Measurements from ENCODE around the gene CACNA1F. TPM values are rescaled to one million over a fixed set of nuclear protein-coding genes. Genes with fewer than 3 reads are reported as not detected.
A peak's percentile ranks its signal among the peaks of the same experiment; 100 is the strongest.

Gene CACNA1F
- total RNA-seq, 2 experiments from 2014 or later = 0.11 to 0.18 TPM

DNA sequence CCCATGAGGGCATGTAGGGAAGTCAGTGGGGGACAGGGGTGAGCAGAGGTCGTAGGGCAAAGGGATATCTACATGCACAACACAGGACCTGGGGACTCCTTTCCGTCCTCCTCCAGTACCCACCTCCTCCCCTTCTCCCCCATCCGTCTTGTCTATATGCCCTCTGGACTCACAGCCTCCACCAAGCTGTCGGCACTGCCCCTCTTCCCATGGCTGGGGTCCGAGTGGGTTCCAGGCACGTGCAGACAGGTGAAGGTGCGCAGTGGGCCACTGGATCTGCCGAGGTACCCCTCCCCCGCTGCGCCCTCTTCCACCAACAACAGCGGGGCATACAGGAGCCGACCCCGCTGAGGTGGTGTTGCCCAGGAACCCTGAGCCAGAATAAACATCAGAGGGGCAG lies 27.7 kb downstream of the CACNA1F start:
- Mint-ChIP-seq H3K27ac (no peak overlapping the region), H3K27me3 (ENCODE audit: low read depth) (no peaks in the 10 kb centered on the region), H3K4me3 (no peak overlapping the region), H3K9me3 (ENCODE audit: insufficient read depth) (no peaks in the 10 kb centered on the region), H3K36me3 (ENCODE audit: low read depth) (no peaks in the 10 kb centered on the region), H3K4me1 (ENCODE audit: low read depth) (peaks cover 10% of the 10 kb centered on the region)
- DNase-seq (no peak), ATAC-seq (no peak)
- POLR2A ChIA-PET = no interaction called here
- CTCF ChIA-PET = no interaction called here

DNA sequence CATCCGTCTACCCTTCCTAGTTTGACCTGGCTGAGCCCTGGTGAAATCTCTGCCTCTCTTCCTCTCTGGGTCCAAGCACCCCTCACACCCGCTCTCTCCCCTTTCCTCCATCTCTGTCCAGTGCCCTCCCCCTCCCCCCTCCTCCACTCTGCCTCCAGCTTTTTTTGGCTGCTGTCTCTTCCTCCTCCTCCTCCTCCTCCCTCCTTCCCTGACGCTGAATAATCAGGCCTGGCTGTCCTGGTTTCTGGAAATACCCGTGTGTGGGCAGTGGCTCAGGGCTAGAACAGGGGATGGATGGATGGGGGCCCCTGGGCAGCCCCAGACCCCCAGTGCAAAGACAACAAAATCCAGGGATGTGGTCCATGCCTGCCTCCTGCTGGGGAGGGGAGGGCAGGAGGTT lies 28.4 kb downstream of the CACNA1F start:
- CTCF ChIA-PET = no interaction called here
- no peak overlapping the region for H3K27ac Mint-ChIP-seq
- peaks cover 10% of the 10 kb centered on the region for H3K4me1 Mint-ChIP-seq (ENCODE audit: low read depth)
- POLR2A ChIA-PET = no interaction called here
- H3K27me3 Mint-ChIP-seq (ENCODE audit: low read depth) = no peaks in the 10 kb centered on the region
- H3K4me3 Mint-ChIP-seq = no peak overlapping the region
- no peaks in the 10 kb centered on the region for H3K9me3 Mint-ChIP-seq (ENCODE audit: insufficient read depth)
- no peak for ATAC-seq
- H3K36me3 Mint-ChIP-seq (ENCODE audit: low read depth) = no peaks in the 10 kb centered on the region
- no peak for DNase-seq

DNA sequence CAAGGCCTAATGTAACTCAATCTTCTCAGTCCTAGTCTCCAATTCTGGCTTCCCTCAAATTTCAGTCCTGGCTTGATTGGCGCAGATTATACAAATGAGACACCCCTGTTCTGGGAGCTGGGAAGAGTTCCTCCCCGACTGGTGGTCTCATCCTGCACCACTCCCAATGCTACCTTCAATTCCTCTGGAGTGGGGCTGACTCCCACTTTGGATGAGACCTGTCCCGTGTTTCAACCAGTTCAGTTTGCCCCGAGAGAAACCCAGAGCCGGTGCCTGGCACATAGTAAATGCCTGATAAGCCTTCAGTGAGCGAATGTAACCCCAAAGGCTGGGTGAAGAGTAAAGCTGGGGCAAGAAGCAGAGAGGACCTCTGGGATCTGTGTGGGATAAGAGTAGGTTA lies 29.1 kb downstream of the CACNA1F start:
- Mint-ChIP-seq H3K27me3 (ENCODE audit: low read depth) (no peaks in the 10 kb centered on the region), H3K9me3 (ENCODE audit: insufficient read depth) (no peaks in the 10 kb centered on the region), H3K4me1 (ENCODE audit: low read depth) (peaks cover 12% of the 10 kb centered on the region), H3K27ac (no peak overlapping the region), H3K4me3 (no peak overlapping the region), H3K36me3 (ENCODE audit: low read depth) (no peaks in the 10 kb centered on the region)
- DNase-seq = no peak
- CTCF ChIA-PET = no interaction called here
- POLR2A ChIA-PET = no interaction called here
- ATAC-seq = no peak

DNA sequence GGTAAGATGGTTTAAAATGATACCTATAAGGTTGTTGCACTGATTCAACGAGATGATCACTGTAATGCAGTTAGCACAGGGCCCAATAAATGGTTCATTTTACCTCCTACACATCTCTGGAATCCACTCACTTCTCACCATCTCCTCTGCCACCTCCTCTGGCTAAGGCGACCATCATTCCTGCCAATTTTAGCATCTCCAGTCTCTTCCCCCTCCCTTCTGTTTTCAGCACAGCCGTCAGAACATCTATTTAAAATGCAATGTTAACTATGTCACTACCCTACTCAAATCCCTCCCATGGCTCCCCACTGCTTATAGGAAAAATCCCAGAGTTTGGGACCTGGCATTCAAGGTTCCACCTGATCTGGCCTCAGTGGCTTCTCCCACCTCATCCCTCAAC lies 29.6 kb downstream of the CACNA1F start:
- ATAC-seq = no peak
- Mint-ChIP-seq H3K27ac (no peak overlapping the region), H3K36me3 (ENCODE audit: low read depth) (no peaks in the 10 kb centered on the region), H3K4me3 (no peak overlapping the region), H3K27me3 (ENCODE audit: low read depth) (no peaks in the 10 kb centered on the region), H3K9me3 (ENCODE audit: insufficient read depth) (no peaks in the 10 kb centered on the region), H3K4me1 (ENCODE audit: low read depth) (peaks cover 16% of the 10 kb centered on the region)
- ChIA-PET POLR2A (no interaction called here), CTCF (interaction anchor here (2.2 kb wide), 1 partner anchor 11 kb away, joined by 13 read pairs; no protein-coding TSS in a partner anchor)
- DNase-seq = no peak

DNA sequence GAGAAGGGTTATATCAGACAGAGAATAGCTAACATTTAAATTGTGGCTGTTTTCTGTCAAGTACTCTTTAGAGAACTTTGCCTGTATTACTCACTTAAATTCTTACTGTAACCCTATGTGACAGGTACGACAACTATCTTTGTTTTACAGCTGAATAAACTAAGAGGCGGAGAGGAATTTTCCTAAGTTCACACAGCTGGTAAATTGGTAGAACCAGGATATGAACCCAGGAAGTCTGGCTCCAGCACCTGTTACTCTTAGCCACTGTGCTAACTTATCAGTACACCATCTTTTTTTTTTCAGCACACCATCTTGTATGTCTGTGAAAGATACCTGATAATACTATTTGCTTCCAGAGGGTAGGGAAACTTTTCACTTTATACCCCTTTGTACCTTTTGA lies 31.1 kb downstream of the CACNA1F start:
- CTCF ChIA-PET = interaction anchor here (0.8 to 2.2 kb wide), 2 partner anchors 9 to 11 kb away, joined by 3 to 13 read pairs; no protein-coding TSS in a partner anchor
- H3K27ac Mint-ChIP-seq = no peak overlapping the region
- ATAC-seq (no peak), DNase-seq (no peak)
- H3K9me3 Mint-ChIP-seq (ENCODE audit: insufficient read depth) = no peaks in the 10 kb centered on the region
- no peaks in the 10 kb centered on the region for H3K27me3 Mint-ChIP-seq (ENCODE audit: low read depth)
- H3K36me3 Mint-ChIP-seq (ENCODE audit: low read depth) = no peaks in the 10 kb centered on the region
- H3K4me1 Mint-ChIP-seq (ENCODE audit: low read depth) = peaks cover 23% of the 10 kb centered on the region
- POLR2A ChIA-PET = no interaction called here
- H3K4me3 Mint-ChIP-seq = no peak overlapping the region

DNA sequence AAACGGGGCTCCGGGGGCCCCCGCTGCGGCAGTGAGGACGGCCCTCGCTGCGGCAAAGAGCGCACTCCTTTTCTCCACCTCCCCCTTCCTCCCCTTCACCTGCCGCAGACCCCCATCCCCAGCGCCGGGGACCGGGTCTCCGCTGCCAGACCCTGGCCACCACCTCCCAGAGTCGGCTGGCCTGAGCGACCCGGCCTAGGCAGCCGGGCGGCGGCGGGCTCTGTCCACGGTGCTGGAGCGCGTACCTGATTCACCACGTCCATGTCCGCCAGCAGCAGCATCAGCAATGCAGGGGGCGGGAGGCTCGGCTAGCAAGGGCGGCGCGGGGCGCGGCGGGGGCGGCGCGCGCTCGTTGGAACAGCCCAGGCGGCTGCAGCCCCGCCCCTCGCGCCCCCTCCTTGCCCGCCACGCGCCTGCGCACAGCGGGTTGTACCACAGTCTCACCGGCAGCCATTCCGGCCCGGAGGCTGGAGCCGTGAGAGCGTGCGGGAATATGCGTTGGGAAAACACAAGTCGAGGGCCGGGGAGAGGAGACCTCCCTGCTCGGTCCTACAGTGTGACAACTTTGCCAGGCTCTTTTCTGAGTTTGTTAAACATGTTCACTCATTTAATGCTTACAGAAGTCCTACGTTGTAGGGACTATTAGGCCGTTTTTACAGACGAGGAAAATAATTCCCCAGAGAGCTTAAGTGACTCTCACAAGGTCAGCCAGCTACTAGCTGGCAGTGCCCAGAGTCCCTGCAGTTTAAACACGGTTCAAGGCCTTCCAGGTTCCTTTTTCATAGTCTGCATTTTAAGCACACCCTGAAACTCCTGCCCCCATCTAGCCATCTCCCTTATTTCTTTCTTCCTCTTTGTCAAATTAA lies 33.0 kb downstream of the CACNA1F start, which contains the start of gene SYP:
Gene SYP, minus strand, starts transcription at position 288 of the 866 bp plus-strand sequence. Its CDS starts 7 bp downstream, at position 281.
- DNase-seq = peak; percentile 89
- no peaks in the 10 kb centered on the region for H3K27me3 Mint-ChIP-seq (ENCODE audit: low read depth)
- H3K27ac Mint-ChIP-seq = no peak within 1 kb of the TSS
- H3K36me3 Mint-ChIP-seq (ENCODE audit: low read depth) = no peaks in the 10 kb centered on the region
- ChIA-PET CTCF (interaction anchor here (0.8 kb wide), 1 partner anchor 9 kb away, joined by 3 read pairs; no protein-coding TSS in a partner anchor), POLR2A (no interaction called here)
- H3K4me1 Mint-ChIP-seq (ENCODE audit: low read depth) = peaks cover 23% of the 10 kb centered on the region
- H3K4me3 Mint-ChIP-seq = peak within 1 kb of the TSS; percentile 43
- no peaks in the 10 kb centered on the region for H3K9me3 Mint-ChIP-seq (ENCODE audit: insufficient read depth)
- ATAC-seq = peak; percentile 99

DNA sequence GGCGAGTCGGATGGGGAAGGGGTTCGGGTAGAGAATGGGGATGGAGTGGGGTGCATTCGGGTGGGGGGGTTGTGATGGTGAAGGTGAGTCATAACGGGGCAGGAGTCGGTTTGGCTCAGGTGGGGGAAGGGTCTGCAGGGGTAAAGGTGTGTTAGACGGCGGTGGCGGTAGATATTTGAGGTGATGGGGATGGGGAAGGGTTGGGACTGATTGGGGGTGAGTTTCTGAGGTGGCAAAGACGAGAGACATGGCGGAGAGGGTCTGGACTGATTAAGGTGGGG lies 33.9 kb downstream of the CACNA1F start:
- no peak for DNase-seq
- ATAC-seq = no peak
- H3K27ac Mint-ChIP-seq = no peak overlapping the region
- H3K36me3 Mint-ChIP-seq (ENCODE audit: low read depth) = no peaks in the 10 kb centered on the region
- ChIA-PET POLR2A (no interaction called here), CTCF (no interaction called here)
- peak overlapping the region; percentile 18 for H3K4me3 Mint-ChIP-seq
- H3K4me1 Mint-ChIP-seq (ENCODE audit: low read depth) = peaks cover 23% of the 10 kb centered on the region
- no peaks in the 10 kb centered on the region for H3K27me3 Mint-ChIP-seq (ENCODE audit: low read depth)
- H3K9me3 Mint-ChIP-seq (ENCODE audit: insufficient read depth) = no peaks in the 10 kb centered on the region

DNA sequence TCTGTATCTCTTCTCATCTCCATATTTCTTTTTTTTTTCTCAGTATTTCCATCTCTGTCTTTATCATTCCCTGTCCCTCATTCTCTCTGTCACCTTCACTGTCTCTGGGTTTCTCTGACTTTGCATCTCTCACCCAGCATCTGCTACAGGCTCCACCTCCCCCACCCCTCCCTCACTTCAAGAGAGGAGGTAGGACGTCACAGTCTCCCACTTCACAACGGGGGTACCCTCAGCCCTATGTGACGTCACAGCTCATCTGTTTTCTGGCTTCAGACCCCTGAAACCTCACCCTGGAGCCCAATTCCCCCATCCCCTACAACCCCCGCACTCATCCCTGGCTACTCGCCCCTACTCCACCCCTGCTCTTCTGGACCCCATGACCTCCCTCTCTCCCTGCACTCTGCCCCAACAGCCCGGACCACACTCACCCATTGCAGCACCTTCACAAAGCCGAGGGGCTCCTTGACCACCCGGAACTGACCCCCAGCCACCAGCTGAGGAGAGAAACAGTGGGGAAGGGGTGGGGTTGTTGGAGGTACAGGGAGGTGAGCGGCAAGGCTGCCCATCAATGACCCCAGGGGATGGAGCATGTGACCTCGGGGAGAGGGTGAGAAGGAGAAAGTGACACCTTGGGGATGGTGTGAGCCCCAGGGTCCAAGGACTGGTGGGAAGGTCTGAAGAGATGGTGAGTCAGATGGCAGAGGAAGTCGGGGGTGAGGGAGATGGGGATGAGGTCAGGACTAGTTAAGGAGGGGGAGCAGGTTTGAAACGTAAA lies 34.4 kb downstream of the CACNA1F start:
- Mint-ChIP-seq H3K4me3 (peak overlapping the region; percentile 18), H3K27me3 (ENCODE audit: low read depth) (no peaks in the 10 kb centered on the region), H3K27ac (no peak overlapping the region), H3K36me3 (ENCODE audit: low read depth) (no peaks in the 10 kb centered on the region), H3K9me3 (ENCODE audit: insufficient read depth) (no peaks in the 10 kb centered on the region), H3K4me1 (ENCODE audit: low read depth) (peaks cover 26% of the 10 kb centered on the region)
- ATAC-seq (no peak), DNase-seq (no peak)
- ChIA-PET CTCF (no interaction called here), POLR2A (no interaction called here)

DNA sequence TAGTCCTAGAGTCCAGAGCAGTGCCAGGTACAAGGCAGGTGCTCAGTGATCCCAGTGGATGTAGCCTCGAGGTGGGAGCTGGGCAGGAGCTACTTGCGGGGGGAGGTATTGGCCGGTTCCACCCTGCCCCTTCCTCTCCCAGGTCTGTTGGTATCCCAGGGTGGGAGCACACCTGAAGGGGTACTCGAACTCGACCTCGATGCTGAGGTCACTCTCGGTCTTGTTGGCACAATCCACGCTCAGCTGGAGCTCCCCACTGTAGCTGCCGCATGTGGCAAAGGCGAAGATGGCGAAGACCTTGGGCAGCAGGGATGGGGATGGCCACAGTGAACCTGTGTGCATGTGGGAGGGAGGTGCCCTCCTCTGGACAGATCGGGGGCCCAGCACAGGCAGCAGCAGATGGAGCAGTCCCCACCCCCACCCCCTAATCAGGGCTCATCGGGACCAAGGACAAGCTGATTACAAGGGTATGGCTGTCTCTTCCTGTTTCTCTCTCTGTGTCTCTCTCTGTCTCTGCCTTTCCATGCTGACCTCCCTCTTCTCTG lies 35.5 kb downstream of the CACNA1F start:
- ChIA-PET CTCF (no interaction called here), POLR2A (no interaction called here)
- ATAC-seq (no peak), DNase-seq (no peak)
- Mint-ChIP-seq H3K36me3 (ENCODE audit: low read depth) (no peaks in the 10 kb centered on the region), H3K27me3 (ENCODE audit: low read depth) (no peaks in the 10 kb centered on the region), H3K27ac (no peak overlapping the region), H3K9me3 (ENCODE audit: insufficient read depth) (no peaks in the 10 kb centered on the region), H3K4me1 (ENCODE audit: low read depth) (peaks cover 38% of the 10 kb centered on the region), H3K4me3 (no peak overlapping the region)

DNA sequence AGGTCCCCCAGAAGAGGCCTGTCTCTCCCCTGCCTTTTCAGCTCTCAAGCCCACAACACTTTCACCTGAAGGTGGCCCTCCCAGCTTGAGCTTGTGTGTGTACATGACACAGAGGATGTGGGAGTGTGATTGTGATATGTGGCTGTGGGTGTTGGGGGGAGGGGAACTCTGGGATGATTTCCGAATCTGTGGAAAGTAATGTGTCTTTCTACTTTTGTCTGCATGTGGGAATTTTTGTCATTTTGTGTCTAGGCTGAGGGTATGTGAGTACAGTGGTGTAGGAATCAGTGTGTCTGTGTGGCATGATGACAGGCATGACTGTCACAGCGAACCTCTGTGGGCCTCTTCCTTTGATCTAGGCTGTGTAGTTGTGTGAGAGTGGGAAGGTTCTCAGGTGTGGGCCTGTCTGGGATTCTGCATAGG lies 39.6 kb downstream of the CACNA1F start:
- CTCF ChIA-PET = interaction anchor here (0.7 to 2.5 kb wide), 20 partner anchors 21 to 685 kb away, joined by 3 to 14 read pairs (median 4); partner anchors contain the start of genes PQBP1, TIMM17B and USP27X
- DNase-seq (peak; percentile 30), ATAC-seq (no peak)
- H3K9me3 Mint-ChIP-seq (ENCODE audit: insufficient read depth) = no peaks in the 10 kb centered on the region
- POLR2A ChIA-PET = no interaction called here
- H3K4me1 Mint-ChIP-seq (ENCODE audit: low read depth) = peaks cover 41% of the 10 kb centered on the region
- H3K36me3 Mint-ChIP-seq (ENCODE audit: low read depth) = no peaks in the 10 kb centered on the region
- H3K4me3 Mint-ChIP-seq = no peak overlapping the region
- H3K27me3 Mint-ChIP-seq (ENCODE audit: low read depth) = no peaks in the 10 kb centered on the region
- peak overlapping the region; percentile 58 for H3K27ac Mint-ChIP-seq

DNA sequence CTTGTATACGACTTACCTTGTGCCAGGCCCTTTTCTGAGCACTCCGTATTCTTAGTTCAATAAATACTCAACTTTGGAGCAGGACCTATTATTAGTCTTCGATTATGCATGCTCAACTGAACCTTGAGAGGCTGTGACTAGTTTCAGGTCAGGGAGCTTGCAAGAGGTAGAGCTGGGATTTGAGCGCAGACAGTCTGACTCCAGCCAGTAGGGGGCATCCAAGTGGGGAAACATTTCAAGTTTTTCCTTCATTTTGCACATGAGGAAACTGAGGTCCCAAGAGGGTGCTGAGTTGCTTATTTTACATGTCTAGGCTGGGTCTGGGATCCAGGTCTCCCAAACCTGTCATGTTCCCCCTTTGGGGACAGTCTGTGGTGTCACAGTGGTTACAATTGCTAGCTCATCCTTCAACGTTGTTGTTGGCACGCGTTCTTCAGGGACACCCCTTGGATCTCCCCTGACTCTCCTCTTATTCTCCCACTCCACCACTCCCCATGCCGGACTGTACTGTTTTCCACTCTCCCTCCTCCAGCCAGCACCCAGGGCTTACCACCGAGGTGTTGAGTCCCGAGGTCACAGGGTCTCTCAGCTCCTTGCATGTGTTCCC lies 40.3 kb downstream of the CACNA1F start:
- Mint-ChIP-seq H3K4me1 (ENCODE audit: low read depth) (peaks cover 39% of the 10 kb centered on the region), H3K9me3 (ENCODE audit: insufficient read depth) (no peaks in the 10 kb centered on the region), H3K27ac (peak overlapping the region; percentile 58), H3K4me3 (peak overlapping the region; percentile 42), H3K27me3 (ENCODE audit: low read depth) (no peaks in the 10 kb centered on the region), H3K36me3 (ENCODE audit: low read depth) (no peaks in the 10 kb centered on the region)
- no peak for ATAC-seq
- ChIA-PET POLR2A (no interaction called here), CTCF (interaction anchor here (0.7 to 2.5 kb wide), 28 partner anchors 9 to 686 kb away, joined by 3 to 14 read pairs (median 4); partner anchors contain the start of genes PQBP1, TIMM17B and USP27X)
- DNase-seq = peak; percentile 58
